GM12875 (cell line): ENCODE measurements around the gene ZBTB12.

Source experiments
- H3K4me3 ChIP-seq: one replicate; pipeline ENCODE4 v1.5.1; 2011; ENCODE audit warnings: low read depth, low read length, control low read depth
- CTCF ChIP-seq: IDR thresholded peaks from 2 replicates; pipeline ENCODE4 v1.5.1; 2011; ENCODE audit warnings: low read depth, mild to moderate bottlenecking, control low read depth, inconsistent platforms, low read length, moderate library complexity, borderline replicate concordance; ENCODE audit not compliant: insufficient read depth

ZBTB12 gene

GRCh38 chr6:31878222-31878621, 23.7 kb downstream of the ZBTB12 start:
- no peak for TF ChIP-seq CTCF
- H3K4me3 ChIP-seq = no peak overlapping the region

GRCh38 chr6:31877651-31878161, 24.2 kb downstream of the ZBTB12 start:
- TF ChIP-seq CTCF = no peak
- H3K4me3 ChIP-seq = no peak overlapping the region

- TF ChIP-seq CTCF = no peak
Measured at GRCh38 chr6:31877125-31877650, 24.7 kb downstream of the ZBTB12 start.

GRCh38 chr6:31876357-31876756, 25.5 kb downstream of the ZBTB12 start:
- H3K4me3 ChIP-seq = no peak overlapping the region
- no peak for TF ChIP-seq CTCF

More at GRCh38 chr6:31877125-31877650, 24.7 kb downstream of the ZBTB12 start:
- no peak overlapping the region for H3K4me3 ChIP-seq

- no peak for TF ChIP-seq CTCF
Measured at GRCh38 chr6:31875877-31876276, 26.0 kb downstream of the ZBTB12 start.

GRCh38 chr6:31874836-31875572, 26.9 kb downstream of the ZBTB12 start:
- no peak for TF ChIP-seq CTCF
- no peak overlapping the region for H3K4me3 ChIP-seq

More at GRCh38 chr6:31875877-31876276, 26.0 kb downstream of the ZBTB12 start:
- no peak overlapping the region for H3K4me3 ChIP-seq
